22Rv1 (cell line): Measurements from ENCODE around the gene TNS3.

Source experiments
- H3K27ac ChIP-seq: fragments of 450-650 bp; 2 replicates; pipeline ENCODE4 v1.5.1; 2017
- ZFX ChIP-seq: fragments of 450-650 bp; IDR thresholded peaks from 2 replicates; pipeline ENCODE4 v1.6.1; 2017; ENCODE audit warnings: antibody characterized with exemption, borderline replicate concordance
- TF ChIP-seq, protein P1 (sequence below): fragments of 450-650 bp; IDR thresholded peaks from 2 replicates; pipeline ENCODE4 v1.5.1; 2017; ENCODE audit warnings: mild to moderate bottlenecking

TNS3 gene

DNA sequence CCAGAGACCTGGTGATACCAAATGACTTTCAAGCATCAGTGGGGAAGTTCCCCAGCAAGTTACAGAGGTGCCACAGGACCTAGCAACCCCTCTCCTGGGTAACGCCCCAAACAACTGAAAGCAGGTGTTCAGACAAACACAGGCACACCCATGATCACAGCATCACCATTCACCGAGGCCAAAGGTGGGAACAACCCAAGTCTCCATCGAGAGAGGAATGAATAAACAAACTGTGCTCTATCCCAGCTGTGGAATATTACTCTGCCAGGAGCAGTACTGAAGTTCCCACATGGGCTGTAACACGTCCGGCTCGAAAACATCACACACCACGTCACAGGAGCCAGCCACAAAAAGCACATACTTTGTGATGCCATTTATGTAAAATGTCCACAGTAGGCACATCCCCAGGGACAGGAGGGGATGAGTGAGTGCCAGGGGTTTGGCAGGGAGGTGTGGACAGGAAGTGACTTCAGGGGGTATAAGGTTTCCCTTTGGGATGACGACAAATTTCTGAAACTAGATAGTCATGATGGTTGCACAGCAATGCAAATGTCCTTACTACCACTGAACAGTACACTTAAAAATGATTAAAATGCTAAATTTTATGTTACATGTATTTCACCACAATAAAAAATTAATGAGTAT lies 222.8 kb downstream of the TNS3 start:
- TF ChIP-seq, protein P1, sequence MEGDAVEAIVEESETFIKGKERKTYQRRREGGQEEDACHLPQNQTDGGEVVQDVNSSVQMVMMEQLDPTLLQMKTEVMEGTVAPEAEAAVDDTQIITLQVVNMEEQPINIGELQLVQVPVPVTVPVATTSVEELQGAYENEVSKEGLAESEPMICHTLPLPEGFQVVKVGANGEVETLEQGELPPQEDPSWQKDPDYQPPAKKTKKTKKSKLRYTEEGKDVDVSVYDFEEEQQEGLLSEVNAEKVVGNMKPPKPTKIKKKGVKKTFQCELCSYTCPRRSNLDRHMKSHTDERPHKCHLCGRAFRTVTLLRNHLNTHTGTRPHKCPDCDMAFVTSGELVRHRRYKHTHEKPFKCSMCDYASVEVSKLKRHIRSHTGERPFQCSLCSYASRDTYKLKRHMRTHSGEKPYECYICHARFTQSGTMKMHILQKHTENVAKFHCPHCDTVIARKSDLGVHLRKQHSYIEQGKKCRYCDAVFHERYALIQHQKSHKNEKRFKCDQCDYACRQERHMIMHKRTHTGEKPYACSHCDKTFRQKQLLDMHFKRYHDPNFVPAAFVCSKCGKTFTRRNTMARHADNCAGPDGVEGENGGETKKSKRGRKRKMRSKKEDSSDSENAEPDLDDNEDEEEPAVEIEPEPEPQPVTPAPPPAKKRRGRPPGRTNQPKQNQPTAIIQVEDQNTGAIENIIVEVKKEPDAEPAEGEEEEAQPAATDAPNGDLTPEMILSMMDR, result no peak
- no peak for TF ChIP-seq ZFX
- no peak overlapping the region for H3K27ac ChIP-seq

DNA sequence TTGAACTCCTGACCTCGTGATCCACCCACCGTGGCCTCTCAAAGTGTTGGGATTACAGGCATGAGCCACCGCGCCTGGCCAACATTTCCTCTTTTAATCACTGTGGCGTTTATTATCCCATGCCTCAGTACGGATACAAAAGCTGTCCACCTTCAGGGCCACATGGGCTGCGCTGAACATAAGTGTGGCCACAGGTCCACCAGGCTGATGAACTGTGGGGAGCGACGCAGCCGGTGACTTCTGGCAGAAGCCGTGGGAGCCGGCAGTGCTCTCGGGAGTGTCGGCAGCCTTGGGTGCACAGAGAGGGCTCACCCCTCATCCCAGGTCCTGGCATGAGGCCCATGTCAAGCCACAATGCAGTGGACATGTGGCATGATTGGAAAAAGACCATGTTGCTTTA lies 223.6 kb downstream of the TNS3 start:
- TF ChIP-seq, protein P1, result no peak
- no peak for TF ChIP-seq ZFX

DNA sequence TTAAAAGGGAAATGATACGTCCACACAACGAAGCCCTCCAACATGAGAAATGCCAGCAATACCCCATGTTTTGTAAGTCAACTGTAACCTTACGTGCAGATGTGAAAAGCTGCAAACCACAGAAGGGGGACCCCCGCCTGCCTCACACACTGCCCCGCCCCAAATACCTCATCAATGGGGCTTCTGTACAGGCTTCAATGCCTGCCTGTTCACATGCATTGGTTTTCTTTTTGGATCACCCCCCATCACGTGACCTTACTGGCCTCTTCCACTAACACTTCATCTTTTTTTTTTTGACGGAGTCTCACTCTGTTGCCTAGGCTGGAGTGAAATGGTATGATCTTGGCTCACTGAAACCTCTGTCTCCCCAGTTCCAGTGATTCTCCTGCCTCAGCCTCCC lies 224.0 kb downstream of the TNS3 start:
- no peak for TF ChIP-seq ZFX
- TF ChIP-seq, protein P1, result no peak
- no peak overlapping the region for H3K27ac ChIP-seq

More for the DNA sequence above, 223.6 kb downstream of the TNS3 start:
- H3K27ac ChIP-seq, result no peak overlapping the region

DNA sequence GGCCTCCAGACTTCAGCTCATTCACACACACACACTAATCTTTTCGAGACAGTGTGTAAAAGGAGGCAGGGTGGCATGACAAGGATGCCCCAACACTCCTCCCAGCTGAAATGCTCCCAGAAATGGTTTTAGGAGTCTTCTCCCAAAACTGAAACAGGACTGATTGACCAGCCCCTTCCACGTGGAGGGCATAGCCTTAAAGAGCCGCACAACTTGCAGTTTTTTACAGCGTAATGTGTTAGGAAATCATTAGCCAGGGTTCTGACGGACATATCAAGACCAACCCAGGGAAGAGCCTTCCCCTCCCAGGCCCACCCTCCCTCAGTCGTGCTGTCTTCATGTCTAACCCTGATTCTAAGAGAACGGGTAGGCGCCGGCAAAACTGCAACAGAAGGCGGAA lies 224.6 kb downstream of the TNS3 start:
- TF ChIP-seq, protein P1, result no peak
- TF ChIP-seq ZFX, result no peak

DNA sequence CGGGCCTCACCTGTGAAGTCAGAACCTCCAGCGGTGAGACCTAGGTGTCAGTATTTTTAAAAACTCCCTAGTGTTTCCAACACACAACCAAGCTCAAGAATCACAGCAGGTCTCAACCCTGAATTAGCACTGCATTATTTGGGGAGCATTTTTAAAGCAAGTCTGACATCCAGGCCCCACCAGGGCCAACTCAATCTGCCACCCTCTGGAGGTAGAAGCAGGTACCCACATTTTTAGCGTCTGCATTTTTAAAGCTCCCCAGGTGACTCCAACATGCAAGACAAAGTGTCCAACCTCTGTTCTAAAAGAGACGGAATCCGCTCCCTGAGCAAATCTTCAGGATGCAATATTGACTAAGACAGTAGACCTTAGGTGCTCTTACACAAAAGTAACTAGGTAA lies 225.7 kb downstream of the TNS3 start:
- TF ChIP-seq, protein P1, result no peak
- TF ChIP-seq ZFX, result no peak
- H3K27ac ChIP-seq, result no peak overlapping the region

More for the DNA sequence above, 224.6 kb downstream of the TNS3 start:
- H3K27ac ChIP-seq, result no peak overlapping the region

DNA sequence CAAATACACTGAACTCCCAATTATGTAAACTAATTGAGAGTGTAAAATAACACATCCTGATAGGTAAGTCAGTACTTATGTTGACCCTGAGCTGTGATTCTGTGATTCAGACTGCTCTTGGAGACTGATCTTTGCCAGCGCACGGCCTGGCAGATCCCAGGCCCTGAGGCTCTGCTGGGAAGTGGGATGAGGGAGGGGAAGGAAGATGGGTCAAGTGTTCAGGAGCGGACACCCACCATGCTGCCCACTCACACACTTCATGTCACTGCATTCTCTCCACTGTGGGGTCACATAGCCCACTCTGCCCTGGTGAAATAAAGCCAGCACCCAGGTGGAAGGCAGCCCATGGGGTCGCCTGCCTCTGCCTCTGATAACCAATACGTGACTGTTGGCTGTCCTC lies 226.2 kb downstream of the TNS3 start:
- TF ChIP-seq, protein P1, result no peak
- no peak for TF ChIP-seq ZFX
- no peak overlapping the region for H3K27ac ChIP-seq

DNA sequence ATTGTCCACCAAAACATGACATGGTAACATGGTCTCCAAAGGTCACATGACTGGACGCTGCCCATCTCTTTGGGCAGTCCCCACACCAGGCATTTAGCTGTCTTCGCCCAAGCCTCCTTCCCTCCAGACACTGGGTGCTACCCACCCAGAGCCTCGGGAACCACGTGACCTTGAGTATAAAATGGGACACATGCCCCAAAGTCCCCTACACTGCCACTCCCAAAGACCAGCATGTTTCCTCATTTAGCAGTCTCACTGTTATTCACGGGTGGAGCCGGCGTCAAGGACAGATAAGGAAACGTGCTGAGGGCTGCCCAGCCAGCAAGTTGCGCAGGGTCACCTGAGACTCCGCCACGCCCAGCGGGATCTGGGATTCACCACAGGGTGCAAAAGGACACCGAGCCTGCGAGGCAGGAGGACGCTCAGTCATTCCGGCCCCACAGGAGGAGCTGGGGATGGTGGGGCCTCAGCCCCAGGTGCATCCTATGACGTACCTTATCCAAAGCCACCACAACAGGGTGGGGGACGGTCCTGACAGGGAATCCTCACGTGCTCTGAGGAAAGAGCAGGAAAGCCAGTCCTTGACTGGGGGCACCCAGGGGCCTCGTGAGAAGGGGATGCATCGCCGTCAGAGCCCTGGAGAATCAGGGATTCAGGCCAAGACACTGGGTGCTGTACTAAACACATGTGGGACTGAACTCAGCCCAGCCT lies 226.9 kb downstream of the TNS3 start:
- no peak for TF ChIP-seq ZFX
- TF ChIP-seq, protein P1, result no peak

More for the DNA sequence above, 226.9 kb downstream of the TNS3 start:
- H3K27ac ChIP-seq, result no peak overlapping the region
